Suppressor macrophage (primary cell): Measurements from ENCODE around the gene SCGB3A2.
A peak's percentile ranks its signal among the peaks of the same experiment; 100 is the strongest.
"Not testable (repeated sequence)": the region's sequence is repeated elsewhere in the genome, so short reads cannot be mapped to it uniquely, and the experiment has no call there.

Source experiments
- DNase-seq, 4 experiments: peaks; one replicate each; pipeline ENCODE4 v3.0.0-alpha.2; 2020 to 2022

SCGB3A2 gene

GRCh38 chr5:147863454-147864158 is 14.9 kb upstream of the SCGB3A2 start:
- peak in 3 of 4 experiments; percentile 21 to 48 (median 27) for DNase-seq

- DNase-seq = no peak
These were observed 9.4 kb upstream of the SCGB3A2 start for GRCh38 chr5:147869112-147869511.

DNA sequence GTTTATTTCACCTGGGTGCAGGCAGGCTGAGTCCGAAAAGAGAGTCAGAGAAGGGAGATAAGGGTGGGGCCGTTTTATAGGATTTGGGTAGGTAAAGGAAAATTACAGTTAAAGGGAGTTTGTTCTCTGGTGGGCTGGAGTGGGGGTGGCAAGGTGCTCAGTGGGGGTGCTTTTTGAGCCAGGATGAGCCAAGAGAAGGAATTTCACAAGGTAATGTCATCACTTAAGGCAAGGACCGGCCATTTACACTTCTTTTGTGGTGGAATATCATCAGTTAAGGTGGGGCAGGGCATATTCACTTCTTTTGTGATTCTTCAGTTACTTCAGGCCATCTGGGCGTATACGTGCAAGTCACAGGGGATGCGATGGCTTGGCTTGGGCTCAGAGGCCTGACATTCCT is 8.6 kb upstream of the SCGB3A2 start:
- DNase-seq = not testable (repeated sequence)

DNA sequence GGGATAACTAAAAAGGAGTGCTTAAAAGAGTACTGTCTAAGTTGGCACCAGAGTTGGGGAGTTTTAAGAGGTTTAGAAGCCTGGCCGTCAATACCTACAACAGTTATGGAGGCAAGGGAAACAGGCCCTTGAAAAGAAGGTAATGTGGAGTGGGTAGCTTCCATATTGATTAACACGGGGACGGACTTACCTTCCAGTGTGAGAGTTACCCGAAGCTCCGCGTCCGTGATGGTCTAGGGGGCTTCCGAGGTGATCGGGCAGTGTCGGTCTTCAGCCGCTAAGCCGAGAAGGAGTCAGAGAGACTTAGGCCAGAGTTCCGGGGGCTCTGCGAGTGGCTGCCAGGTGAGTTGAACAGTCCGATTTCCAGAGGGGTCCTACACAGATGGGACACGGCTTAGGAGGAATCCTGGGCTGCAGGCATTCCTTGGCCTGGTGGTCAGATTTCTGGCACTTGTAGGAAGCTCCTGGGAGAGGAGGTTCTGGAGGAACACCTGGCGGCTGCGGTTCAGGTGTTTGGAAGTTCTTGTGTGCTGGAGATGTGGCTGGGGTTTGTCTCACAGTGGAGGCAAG is 6.4 kb upstream of the SCGB3A2 start:
- not testable (repeated sequence) for DNase-seq

DNA sequence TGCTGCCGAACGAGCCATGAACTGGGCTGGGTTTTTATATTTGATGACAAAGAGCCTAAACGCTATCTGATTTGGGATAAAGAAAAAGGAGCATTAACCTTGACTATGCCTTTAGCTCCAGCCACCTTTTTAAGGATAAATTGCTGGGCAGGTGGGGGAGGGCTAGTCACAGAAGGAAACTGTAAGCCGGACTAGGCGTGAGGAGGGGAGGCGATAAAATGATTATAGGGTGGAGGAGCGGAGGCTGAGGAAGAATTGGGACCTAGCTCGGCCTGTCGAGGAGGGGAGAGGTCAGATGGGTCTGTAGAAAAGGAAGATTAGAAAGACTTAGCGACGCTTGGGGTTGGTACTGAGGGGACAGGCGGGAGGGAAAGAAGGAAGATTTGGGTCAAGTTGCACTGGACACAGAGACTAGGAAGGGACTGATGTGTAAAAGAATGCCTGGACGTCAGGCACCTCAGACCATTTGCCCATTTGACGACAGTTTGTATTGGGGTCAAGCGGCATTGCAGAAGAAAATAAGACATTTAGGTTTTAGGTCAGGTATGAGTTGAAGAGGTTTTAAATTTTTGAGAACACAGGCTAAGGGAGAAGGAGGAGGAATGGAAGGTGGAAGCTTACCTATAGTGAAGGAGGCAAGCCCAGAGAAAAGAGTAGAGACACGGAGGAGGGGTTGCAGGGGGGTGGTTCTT is 5.6 kb upstream of the SCGB3A2 start:
- not testable (repeated sequence) for DNase-seq

DNA sequence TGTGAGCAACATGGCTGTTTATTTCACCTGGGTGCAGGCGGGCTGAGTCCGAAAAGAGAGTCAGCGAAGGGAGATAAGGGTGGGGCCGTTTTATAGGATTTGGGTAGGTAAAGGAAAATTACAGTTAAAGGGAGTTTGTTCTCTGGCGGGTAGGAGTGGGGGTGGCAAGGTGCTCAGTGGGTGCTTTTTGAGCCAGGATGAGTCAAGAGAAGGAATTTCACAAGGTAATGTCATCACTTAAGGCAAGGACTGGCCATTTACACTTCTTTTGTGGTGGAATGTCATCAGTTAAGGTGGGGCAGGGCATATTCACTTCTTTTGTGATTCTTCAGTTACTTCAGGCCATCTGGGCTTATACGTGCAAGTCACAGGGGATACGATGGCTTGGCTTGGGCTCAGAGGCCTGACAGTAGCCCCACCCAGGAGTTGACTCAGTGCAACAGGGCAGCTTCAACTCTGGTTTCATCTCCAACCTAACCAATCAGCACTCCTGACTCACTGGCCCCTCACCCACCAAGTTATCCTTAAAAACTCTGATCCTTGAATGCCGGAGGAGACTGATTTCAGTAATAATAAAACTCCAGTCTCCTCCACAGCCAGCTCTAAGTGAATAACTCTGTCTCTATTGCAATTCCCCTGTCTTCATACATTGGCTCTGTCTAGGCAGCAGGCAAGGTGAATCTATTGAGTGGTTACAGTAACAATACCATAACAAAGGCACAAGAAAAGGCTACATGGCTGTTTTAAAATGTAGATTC is 4.2 kb upstream of the SCGB3A2 start:
- DNase-seq = not testable (repeated sequence)

DNA sequence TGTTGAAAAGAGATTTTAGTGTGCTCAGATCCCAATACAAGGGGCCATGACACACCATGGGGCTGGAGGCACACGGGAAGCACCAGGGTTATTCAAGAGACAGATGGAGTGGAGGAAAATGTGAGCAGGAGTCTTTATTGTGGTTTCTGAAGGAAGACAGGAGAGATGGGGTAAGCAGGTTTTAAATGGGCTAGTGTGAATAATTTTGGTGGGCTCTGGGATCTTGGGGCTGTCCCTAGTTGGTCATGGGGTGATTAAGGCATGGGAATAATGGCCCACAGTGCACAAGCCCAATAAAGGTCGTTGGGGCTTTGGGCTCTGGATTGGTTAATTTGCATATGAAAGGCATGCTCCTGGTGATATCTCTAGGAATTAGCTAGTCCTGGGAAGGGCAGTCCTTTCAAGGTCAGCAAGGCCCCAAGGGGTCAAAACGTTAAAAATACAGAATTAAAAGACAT is 3.6 kb upstream of the SCGB3A2 start:
- DNase-seq = no peak

DNA sequence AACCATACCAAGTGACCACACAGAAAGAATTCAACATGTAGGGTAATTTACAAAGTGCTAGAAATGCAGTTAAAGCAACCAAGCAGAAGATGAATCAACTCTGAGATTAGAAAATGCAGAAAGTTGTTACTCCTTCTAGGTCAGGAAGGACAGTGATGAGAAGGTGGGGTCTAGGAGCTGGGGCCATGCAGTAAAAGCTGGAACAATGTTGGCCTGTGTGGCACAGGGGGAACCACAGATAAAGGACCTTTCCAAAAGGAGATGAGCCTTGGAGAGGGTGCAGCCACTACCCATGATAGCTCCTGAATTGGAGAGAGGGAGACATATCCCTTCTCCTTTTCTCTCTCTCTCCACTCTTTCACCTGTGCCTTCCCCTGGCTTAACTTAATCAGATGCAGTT is 2.4 kb upstream of the SCGB3A2 start:
- DNase-seq = no peak

GRCh38 chr5:147876626-147877025 is 1.9 kb upstream of the SCGB3A2 start:
- no peak for DNase-seq

DNA sequence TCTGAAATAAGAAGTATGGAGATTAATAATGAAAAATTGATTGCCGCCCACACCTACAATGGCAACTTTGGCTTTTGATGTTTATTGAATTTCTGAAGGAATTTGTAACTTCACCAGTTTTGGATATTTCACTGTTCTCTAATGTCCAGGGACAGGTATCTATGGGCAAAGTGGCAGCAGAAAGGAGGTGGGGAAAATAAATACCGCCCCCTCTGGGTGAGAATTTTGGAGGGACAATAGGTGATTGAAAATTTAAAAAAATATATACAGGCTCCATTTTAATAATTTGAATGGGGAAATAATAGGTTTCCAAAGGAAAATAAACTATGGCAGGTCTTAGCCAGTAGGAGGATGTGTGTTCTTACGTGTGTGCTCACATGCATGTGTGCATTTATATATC is 1.3 kb downstream of the SCGB3A2 start:
- DNase-seq = no peak

- DNase-seq = no peak
These were observed 2.0 kb downstream of the SCGB3A2 start for GRCh38 chr5:147880487-147880886.

DNA sequence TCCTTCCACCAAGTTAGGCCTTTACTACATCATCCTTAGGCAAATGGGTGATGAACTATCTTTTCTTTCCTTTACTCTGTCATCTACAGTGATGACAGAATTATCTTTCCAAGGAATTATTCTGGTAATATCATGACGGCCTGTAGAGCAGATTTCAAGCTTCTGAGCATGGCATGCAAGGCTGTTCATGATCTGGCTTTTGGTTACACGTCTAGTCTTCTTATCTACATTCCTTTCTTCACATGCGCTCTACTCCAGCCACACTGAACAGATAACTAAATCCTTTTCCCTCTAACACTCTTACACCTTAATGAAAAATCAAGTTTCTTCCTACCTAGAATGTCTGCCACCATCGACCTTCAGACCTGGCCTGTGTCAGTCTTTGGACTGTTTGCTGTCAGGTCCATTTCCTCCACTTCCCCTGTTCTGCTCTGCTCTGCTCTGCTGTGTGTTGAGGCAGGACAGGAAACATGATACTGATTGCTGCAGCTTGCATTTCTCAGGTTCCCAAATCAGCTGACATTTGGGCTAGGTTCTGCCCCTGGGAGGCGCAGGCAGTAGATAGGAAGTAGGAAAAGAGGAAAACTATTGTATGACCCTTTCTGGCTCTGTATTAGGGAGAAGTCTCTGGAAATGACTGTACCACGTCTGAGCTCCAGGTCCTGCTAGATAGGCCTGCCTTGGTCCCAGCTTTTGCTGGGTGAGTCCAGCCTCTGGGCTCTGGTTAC is 4.2 kb downstream of the SCGB3A2 start:
- DNase-seq = peak in 2 of 4 experiments; percentile 9 to 19

- DNase-seq = peak; percentile 54 to 73 (median 66)
These were observed 8.6 kb downstream of the SCGB3A2 start for GRCh38 chr5:147887026-147887627.

DNA sequence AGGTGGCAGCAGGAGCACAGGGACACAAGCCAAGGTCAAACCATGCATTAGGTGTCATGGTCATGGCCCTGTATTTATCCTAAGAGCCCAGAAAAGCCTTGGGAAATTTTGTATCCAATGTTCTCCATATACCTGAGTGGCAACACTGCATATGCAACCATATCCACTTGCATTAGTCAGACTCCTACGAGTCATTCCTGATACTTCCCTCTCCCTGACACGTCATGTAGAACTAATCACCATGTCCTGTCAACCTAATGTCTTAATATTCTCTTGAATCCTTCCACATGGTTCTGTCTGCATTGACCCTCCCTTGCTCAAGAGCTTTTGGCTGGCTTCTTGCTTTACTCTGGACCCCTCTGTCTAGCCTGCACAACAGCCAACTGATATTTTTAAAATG is 9.4 kb downstream of the SCGB3A2 start:
- peak; percentile 1 to 59 (median 20) for DNase-seq

DNA sequence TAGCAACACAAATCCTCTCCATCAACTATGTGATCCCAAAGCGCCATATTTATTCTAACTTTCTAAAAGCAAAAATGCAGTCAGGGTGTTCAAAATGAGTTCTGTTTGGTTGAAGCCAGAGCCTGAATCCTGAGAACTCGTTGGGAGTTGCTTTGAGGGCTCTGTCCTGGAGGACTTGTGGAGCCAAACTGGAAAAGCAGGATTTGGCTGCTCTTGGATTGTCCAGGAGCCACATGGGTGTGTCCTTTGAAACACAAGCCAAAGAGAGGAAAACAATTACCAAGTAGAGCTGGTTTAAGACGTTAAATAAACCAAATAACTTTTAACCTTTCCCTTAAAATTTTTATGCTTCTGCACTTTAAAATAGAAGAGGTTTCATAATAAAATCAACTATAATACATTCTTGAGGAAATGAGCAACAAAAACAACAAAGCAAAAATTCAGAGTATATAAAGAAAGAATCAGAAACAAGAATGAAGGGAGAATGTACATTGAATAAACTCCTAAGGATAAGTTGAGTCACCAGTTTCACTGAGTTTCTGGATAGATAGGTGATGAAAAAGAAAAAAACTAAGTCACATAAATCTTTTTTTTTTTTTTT is 14.3 kb downstream of the SCGB3A2 start:
- DNase-seq = no peak

DNA sequence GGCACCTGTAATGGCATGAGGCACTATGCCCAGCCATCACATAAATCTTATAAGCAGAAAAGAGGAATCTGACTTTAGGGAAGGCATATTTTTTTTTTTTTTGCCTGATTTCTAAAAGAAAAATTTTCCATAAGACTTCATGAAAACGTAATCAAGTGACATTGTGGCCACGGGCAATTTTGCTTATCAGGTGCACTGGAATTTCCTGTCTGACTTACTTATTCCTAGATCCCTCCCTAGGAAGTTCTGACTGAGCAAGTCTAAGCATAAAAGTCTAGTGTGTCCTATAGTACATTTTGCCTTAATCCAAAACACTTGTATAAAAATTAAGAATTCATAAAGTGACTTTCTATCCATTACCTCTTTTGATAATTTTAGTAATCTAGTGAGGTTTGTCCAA is 15.3 kb downstream of the SCGB3A2 start:
- no peak for DNase-seq

GRCh38 chr5:147895864-147896263 is 17.4 kb downstream of the SCGB3A2 start:
- DNase-seq = no peak

GRCh38 chr5:147898875-147899401 is 20.4 kb downstream of the SCGB3A2 start:
- DNase-seq = no peak

DNA sequence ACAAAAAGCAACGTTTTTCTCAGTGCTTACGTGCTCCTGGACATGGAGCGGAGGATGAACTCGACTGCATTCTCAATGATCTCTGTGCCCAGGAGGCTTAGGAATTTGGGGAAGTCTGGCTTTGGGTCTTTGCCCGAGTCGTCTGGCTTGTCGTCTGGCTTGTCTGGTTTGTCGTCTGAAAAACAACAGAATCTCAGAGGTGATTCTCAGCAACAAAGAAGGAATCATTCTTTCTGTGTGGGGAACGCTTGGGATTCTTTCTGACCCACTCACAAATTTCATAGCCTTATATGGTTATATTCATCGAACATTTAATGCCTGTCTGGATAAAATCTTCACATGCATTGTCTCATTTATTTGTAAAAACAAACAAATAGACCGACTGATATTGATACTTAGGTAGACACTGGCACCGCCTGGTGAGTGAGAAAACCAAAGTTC is 23.1 kb downstream of the SCGB3A2 start:
- DNase-seq = no peak

GRCh38 chr5:147902609-147903115 is 24.2 kb downstream of the SCGB3A2 start:
- no peak for DNase-seq

- DNase-seq = no peak
These were observed 25.6 kb downstream of the SCGB3A2 start for GRCh38 chr5:147904110-147904509.
